Measurements from ENCODE around the gene LGI2.

Gene LGI2

DNA sequence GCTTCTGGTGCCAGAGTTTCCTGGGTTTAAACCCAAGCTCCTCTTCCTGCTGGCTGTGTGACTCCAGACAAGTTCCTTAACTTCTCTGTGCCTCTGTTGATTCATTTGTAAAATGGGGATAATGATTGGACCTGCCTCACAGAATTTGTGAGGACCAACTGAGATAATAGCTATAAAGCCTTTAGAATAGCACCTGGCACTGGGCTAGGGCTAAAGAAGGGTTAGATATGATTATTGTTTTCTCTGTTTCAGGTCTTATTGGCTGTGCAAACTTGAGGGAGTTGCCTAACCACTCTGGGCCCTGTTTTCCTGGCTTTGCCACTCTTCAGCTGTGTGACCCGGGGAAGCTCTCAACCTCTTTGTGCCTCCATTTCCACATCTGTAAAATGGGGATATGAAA lies 37.8 kb downstream of the LGI2 start:
- no peak overlapping the region for H3K4me3 ChIP-seq (ENCODE audit: low read depth in 1 of 2, low read length in 1 of 2)
- TF ChIP-seq, protein P1, sequence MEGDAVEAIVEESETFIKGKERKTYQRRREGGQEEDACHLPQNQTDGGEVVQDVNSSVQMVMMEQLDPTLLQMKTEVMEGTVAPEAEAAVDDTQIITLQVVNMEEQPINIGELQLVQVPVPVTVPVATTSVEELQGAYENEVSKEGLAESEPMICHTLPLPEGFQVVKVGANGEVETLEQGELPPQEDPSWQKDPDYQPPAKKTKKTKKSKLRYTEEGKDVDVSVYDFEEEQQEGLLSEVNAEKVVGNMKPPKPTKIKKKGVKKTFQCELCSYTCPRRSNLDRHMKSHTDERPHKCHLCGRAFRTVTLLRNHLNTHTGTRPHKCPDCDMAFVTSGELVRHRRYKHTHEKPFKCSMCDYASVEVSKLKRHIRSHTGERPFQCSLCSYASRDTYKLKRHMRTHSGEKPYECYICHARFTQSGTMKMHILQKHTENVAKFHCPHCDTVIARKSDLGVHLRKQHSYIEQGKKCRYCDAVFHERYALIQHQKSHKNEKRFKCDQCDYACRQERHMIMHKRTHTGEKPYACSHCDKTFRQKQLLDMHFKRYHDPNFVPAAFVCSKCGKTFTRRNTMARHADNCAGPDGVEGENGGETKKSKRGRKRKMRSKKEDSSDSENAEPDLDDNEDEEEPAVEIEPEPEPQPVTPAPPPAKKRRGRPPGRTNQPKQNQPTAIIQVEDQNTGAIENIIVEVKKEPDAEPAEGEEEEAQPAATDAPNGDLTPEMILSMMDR (IDR thresholded peaks at IDR 0.05), result no peak
- no peaks in the 10 kb centered on the region for H3K9me3 ChIP-seq
- H3K36me3 ChIP-seq, result no peaks in the 10 kb centered on the region
- no peaks in the 10 kb centered on the region for H3K27me3 ChIP-seq
- H3K27ac ChIP-seq, result no peak overlapping the region
- no peaks in the 10 kb centered on the region for H3K4me1 ChIP-seq (ENCODE audit: control insufficient read depth in 1 of 2, insufficient read depth in 1 of 2, low read depth in 1 of 2, low read length in 1 of 2)

DNA sequence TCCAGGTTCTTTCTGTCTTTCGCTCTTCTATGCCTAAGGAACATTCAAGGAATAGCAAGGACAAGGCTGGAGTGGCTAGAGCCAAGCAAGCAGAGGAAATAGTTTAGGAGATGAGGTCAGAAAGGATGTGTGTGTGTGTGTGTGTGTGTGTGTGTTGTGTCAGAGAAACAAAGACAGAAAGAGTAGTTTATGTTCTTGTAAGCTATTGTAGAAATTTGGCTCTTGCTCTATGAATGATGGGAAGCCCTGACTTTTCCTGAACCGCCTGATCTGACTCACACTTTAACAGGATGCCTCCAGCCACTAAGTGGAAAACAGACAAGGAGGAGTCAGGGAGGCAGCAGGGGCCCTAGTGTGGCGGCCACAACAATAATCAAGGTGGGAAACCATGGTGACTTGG lies 39.7 kb downstream of the LGI2 start:
- Histone ChIP-seq H3K4me1 (ENCODE audit: control insufficient read depth in 1 of 2, insufficient read depth in 1 of 2, low read depth in 1 of 2, low read length in 1 of 2) (no peaks in the 10 kb centered on the region), H3K27ac (no peak overlapping the region), H3K27me3 (no peaks in the 10 kb centered on the region), H3K9me3 (no peaks in the 10 kb centered on the region), H3K36me3 (no peaks in the 10 kb centered on the region), H3K4me3 (ENCODE audit: low read depth in 1 of 2, low read length in 1 of 2) (no peak overlapping the region)
- TF ChIP-seq, protein P1 (IDR thresholded peaks at IDR 0.05), result no peak

GRCh38 chr4:24989327-24989726 lies 41.4 kb downstream of the LGI2 start:
- H3K4me3 ChIP-seq (ENCODE audit: low read depth in 1 of 2, low read length in 1 of 2), result no peak overlapping the region
- no peaks in the 10 kb centered on the region for H3K36me3 ChIP-seq
- H3K4me1 ChIP-seq (ENCODE audit: control insufficient read depth in 1 of 2, insufficient read depth in 1 of 2, low read depth in 1 of 2, low read length in 1 of 2), result no peaks in the 10 kb centered on the region
- no peaks in the 10 kb centered on the region for H3K27me3 ChIP-seq
- TF ChIP-seq, protein P1 (IDR thresholded peaks at IDR 0.05), result no peak
- H3K27ac ChIP-seq, result no peak overlapping the region
- no peaks in the 10 kb centered on the region for H3K9me3 ChIP-seq

DNA sequence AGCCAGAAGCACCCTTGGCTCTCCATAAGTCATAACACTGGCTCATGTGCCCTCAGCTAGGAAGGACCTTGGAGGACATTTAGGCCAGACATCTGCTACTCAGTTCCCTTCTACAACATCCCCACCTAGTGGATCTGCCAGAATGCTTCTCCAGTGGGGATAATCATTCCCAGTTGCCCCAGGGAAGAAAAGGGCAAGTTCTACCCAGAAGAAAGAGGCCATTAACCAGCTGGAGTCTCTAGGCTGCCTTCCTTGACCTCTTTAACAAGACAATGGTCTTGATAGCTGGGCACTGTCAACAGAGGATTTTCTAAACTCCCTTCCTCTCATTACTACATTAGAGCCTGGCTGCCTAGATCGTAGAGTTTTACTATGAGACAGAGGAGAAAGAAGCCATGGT lies 42.0 kb downstream of the LGI2 start:
- H3K4me3 ChIP-seq (ENCODE audit: low read depth in 1 of 2, low read length in 1 of 2), result no peak overlapping the region
- no peak overlapping the region for H3K27ac ChIP-seq
- no peaks in the 10 kb centered on the region for H3K9me3 ChIP-seq
- no peaks in the 10 kb centered on the region for H3K4me1 ChIP-seq (ENCODE audit: control insufficient read depth in 1 of 2, insufficient read depth in 1 of 2, low read depth in 1 of 2, low read length in 1 of 2)
- TF ChIP-seq, protein P1 (IDR thresholded peaks at IDR 0.05), result no peak
- H3K27me3 ChIP-seq, result no peaks in the 10 kb centered on the region
- H3K36me3 ChIP-seq, result no peaks in the 10 kb centered on the region

DNA sequence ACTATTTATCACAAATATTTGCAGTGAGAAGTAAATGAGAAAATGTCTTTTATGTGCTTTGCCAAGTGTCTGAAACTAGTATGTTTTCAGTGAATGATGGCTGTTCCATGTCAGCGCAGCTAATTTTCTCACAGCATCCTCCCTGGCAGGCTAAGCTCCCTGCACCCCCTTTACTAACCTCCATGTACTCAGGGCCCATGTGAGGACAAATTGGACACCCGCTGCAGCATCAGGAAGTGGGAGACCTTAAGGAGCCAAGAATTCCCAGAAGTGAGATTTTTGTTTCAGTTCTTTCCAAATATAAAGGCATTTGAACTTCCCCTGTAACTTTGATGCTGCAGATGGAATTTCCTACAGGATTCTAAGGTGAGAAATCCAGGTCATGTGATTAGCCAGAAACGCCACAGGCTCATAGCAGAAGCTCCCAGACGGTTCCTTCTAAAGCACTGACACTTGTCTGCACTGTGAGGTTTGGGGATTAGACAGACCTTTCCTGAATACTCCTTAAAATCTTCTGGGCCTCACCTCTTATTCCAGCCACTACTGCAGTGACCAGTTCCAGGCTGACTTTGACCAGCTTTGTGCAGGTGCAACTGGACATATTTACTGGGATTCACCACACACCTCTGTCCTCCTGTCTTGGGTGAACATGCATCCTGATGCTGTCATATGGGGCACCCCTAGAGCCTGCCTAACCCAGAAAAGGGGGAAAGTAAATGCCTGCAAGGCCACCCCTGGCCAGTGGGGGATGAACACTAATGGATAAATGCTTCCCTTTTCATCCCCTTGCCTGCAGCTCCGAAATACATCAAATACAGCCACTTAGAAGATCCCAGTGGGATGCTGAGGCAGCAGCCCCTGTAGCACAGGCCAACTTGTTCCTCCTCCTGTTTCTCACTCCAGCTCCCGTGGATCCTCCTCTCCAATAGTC lies 45.9 kb downstream of the LGI2 start:
- Histone ChIP-seq H3K9me3 (no peaks in the 10 kb centered on the region), H3K27ac (no peak overlapping the region), H3K27me3 (no peaks in the 10 kb centered on the region), H3K4me3 (ENCODE audit: low read depth in 1 of 2, low read length in 1 of 2) (no peak overlapping the region), H3K36me3 (no peaks in the 10 kb centered on the region), H3K4me1 (ENCODE audit: control insufficient read depth in 1 of 2, insufficient read depth in 1 of 2, low read depth in 1 of 2, low read length in 1 of 2) (peaks cover 6% of the 10 kb centered on the region in 2 experiments)
- TF ChIP-seq, protein P1 (IDR thresholded peaks at IDR 0.05), result no peak

All from neutrophil (primary cell).